Neural progenitor cell (in vitro differentiated cells): ENCODE results near the gene NCDN.

ENCODE experiments used
- CTCF ChIP-seq: fragments of 200-600 bp; sonication (generic); IDR thresholded peaks from 2 replicates; pipeline ENCODE4 v1.5.1; 2017; ENCODE audit warnings: antibody characterized with exemption, mild to moderate bottlenecking
- EZH2 ChIP-seq: fragments of 200-600 bp; sonication (generic); IDR thresholded peaks from 2 replicates; pipeline ENCODE4 v1.6.1; 2017; ENCODE audit warnings: antibody characterized with exemption, mild to moderate bottlenecking, moderate library complexity
- EZH2phosphoT487 ChIP-seq: fragments of 200-600 bp; sonication (generic); IDR thresholded peaks from 2 replicates; pipeline ENCODE4 v1.6.1; 2017; ENCODE audit warnings: antibody characterized with exemption

GRCh38 chr1:35577071-35577998, 19.7 kb downstream of the NCDN start:
- TF ChIP-seq CTCF = no peak
- TF ChIP-seq EZH2 = peak; percentile 97
- TF ChIP-seq EZH2phosphoT487 = peak; percentile 93
